A673 (cell line): Measurements from ENCODE around the gene UFSP2. TPM values are rescaled to one million over a fixed set of nuclear protein-coding genes. Genes with fewer than 3 reads are reported as not detected.

Experiments used
- BruUV-seq: library from RNA; stranded (reverse); fragments of 400-500 nt; replicated peaks from 2 replicates; lab custom pipeline; 2021; lab: Mats Ljungman, UMichigan
- CTCF ChIA-PET: fragments of 300-600 bp; sonication (Branson Sonifier 250); formaldehyde crosslinking; loops from one replicate; lab custom pipeline; 2022; ENCODE audit warnings: antibody characterized with exemption; lab: Charles Lee
- POLR2A ChIA-PET: fragments of 300-600 bp; sonication (Branson Sonifier 250); formaldehyde crosslinking; loops from one replicate; lab custom pipeline; 2022; ENCODE audit warnings: antibody characterized with exemption; ENCODE audit not compliant: low non-redundant PET; lab: Charles Lee
- DNase-seq: peaks from one replicate; pipeline ENCODE4 v3.0.0-alpha.2; 2015; ENCODE audit warnings: low spot score
- H3K27ac ChIP-seq: fragments of 200-600 bp; sonication (generic); 2 replicates; pipeline ENCODE4 v1.5.1; 2016; ENCODE audit warnings: mixed run types, low read depth, mild to moderate bottlenecking, mixed read lengths, antibody characterized with exemption, low read length; ENCODE audit not compliant: poor library complexity, severe bottlenecking
- H3K27me3 ChIP-seq: fragments of 200-600 bp; sonication (generic); replicated peaks from 2 replicates; pipeline ENCODE4 v1.6.1; 2017; ENCODE audit warnings: mixed run types, low read depth, mild to moderate bottlenecking, mixed read lengths, antibody characterized with exemption, low read length; ENCODE audit not compliant: insufficient read depth, poor library complexity
- H3K36me3 ChIP-seq: fragments of 200-600 bp; sonication (generic); 2 replicates; pipeline ENCODE4 v1.6.1; 2016; ENCODE audit warnings: mixed run types, mild to moderate bottlenecking, mixed read lengths, antibody characterized with exemption, low read length; ENCODE audit not compliant: insufficient read depth, poor library complexity, severe bottlenecking
- H3K4me1 ChIP-seq: fragments of 200-600 bp; sonication (generic); 2 replicates; pipeline ENCODE4 v1.6.1; 2017; ENCODE audit warnings: mixed run types, mild to moderate bottlenecking, mixed read lengths, antibody characterized with exemption, low read length; ENCODE audit not compliant: insufficient read depth, poor library complexity, severe bottlenecking
- H3K4me3 ChIP-seq: fragments of 200-600 bp; sonication (generic); 2 replicates; pipeline ENCODE4 v1.5.1; 2016; ENCODE audit warnings: low read depth, mixed run types, mild to moderate bottlenecking, mixed read lengths, low read length; ENCODE audit not compliant: poor library complexity, severe bottlenecking
- H3K9me3 ChIP-seq: fragments of 200-600 bp; sonication (generic); 2 replicates; pipeline ENCODE4 v1.6.1; 2016; ENCODE audit warnings: mixed run types, low read depth, mild to moderate bottlenecking, mixed read lengths, antibody characterized with exemption, low read length; ENCODE audit not compliant: poor library complexity, severe bottlenecking
- CTCF ChIP-seq: fragments of 300-800, 200-600 bp; sonication (generic); conservative IDR thresholded peaks from 2 replicates; pipeline ENCODE4 v1.5.1; 2017; ENCODE audit warnings: low read depth, mild to moderate bottlenecking, antibody characterized with exemption, low read length, moderate library complexity, mixed read lengths
- EZH2 ChIP-seq: fragments of 200-600 bp; sonication (generic); IDR thresholded peaks from 2 replicates; pipeline ENCODE4 v1.6.1; 2017; ENCODE audit warnings: borderline replicate concordance, low read depth, mild to moderate bottlenecking, mixed read lengths, antibody characterized with exemption, low read length; ENCODE audit not compliant: poor library complexity, severe bottlenecking
- intact Hi-C: fragments of 100-400 bp; cut with micrococcal nuclease; formaldehyde crosslinking; loops from one replicate; pipeline ENCODE4 v1.10.0; 2022; ENCODE audit not compliant: unreplicated experiment
- total RNA-seq: library from RNA; stranded (reverse); gene quantifications from 2 replicates; pipeline ENCODE4 v1.2.3, GENCODE V29; 2021

UFSP2 gene
- total RNA-seq, 1 experiment from 2014 or later, result 22.3 TPM

DNA sequence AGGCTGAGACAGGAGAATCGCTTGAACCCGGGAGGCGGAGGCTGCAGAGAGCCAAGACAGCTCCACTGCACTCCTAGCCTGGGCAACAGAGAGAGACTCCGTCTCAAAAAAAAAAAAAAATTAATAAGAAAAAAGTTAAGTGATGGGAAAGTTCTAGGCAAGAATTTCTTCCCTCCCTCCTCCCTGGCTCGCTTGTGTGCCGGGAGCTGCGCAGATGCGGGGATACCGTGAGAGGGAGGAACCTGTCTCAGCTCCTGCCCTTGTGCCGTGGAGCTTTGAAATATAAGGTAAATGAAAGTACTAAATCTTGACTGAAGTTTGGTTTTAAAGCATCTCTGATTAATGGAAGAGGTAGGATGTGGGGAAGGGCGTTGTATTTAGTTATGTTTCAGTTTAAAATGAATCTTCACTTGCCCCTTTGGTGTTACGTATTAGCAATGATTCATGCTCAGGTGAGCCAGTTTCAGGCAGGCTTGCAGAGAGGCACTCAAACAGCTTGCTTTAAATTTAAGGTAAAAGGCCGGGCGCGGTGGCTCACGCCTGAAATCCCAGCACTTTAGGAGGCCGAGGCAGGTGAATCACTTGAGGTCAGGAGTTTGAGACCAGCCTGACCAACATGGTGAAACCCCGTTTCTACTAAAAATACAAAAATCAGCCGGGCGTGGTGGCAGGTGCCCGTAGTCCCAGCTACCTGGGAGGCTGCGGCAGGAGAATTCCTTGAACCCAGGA lies 1.4 kb upstream of the UFSP2 start:
- no peak for TF ChIP-seq CTCF
- no peak for TF ChIP-seq EZH2

GRCh38 chr4:185424905-185425646 lies 688 bp downstream of the UFSP2 start:
- no peaks in the 10 kb centered on the region for H3K9me3 ChIP-seq
- BruUV-seq, result TSS peak; percentile 54
- peak overlapping the region; percentile 80 for H3K4me3 ChIP-seq
- intact Hi-C loops, result no loop called here
- ChIA-PET CTCF (no interaction called here), POLR2A (interaction anchor here (0.6 kb wide), 1 partner anchor 512 kb away, joined by 7 read pairs; no protein-coding TSS in a partner anchor)
- TF ChIP-seq CTCF, result no peak
- TF ChIP-seq EZH2, result no peak
- no peaks in the 10 kb centered on the region for H3K27me3 ChIP-seq
- peak; percentile 7 for DNase-seq
- peak overlapping the region; percentile 99 for H3K27ac ChIP-seq
- no peaks in the 10 kb centered on the region for H3K36me3 ChIP-seq
- H3K4me1 ChIP-seq, result peaks cover 10% of the 10 kb centered on the region

More for the DNA sequence above, 1.4 kb upstream of the UFSP2 start:
- no peaks in the 10 kb centered on the region for H3K9me3 ChIP-seq
- no peak overlapping the region for H3K4me3 ChIP-seq
- POLR2A ChIA-PET, result no interaction called here
- intact Hi-C loops, result no loop called here
- no peak for DNase-seq
- H3K27ac ChIP-seq, result no peak overlapping the region
- no peaks in the 10 kb centered on the region for H3K36me3 ChIP-seq
- CTCF ChIA-PET, result interaction anchor here (0.5 kb wide), 1 partner anchor 42 kb away, joined by 3 read pairs; no protein-coding TSS in a partner anchor
- BruUV-seq, result no TSS peak
- H3K27me3 ChIP-seq, result no peaks in the 10 kb centered on the region
- peaks cover 10% of the 10 kb centered on the region for H3K4me1 ChIP-seq

- peaks cover 10% of the 10 kb centered on the region for H3K4me1 ChIP-seq
- H3K4me3 ChIP-seq, result no peak overlapping the region
- H3K27ac ChIP-seq, result no peak overlapping the region
- intact Hi-C loops, result no loop called here
- TF ChIP-seq EZH2, result no peak
- no peak for TF ChIP-seq CTCF
- H3K27me3 ChIP-seq, result no peaks in the 10 kb centered on the region
- no peaks in the 10 kb centered on the region for H3K36me3 ChIP-seq
- ChIA-PET CTCF (no interaction called here), POLR2A (no interaction called here)
- H3K9me3 ChIP-seq, result no peaks in the 10 kb centered on the region
- BruUV-seq, result no TSS peak
- no peak for DNase-seq
These were observed 4.2 kb downstream of the UFSP2 start for GRCh38 chr4:185421366-185422124.
